Esophagus (tissue), 2 donors: Measurements from ENCODE around the gene MAML2. TPM values are rescaled to one million over a fixed set of nuclear protein-coding genes. Genes with fewer than 3 reads are reported as not detected.
A peak's percentile ranks its signal among the peaks of the same experiment; 100 is the strongest.
"Not testable (repeated sequence)": the region's sequence is repeated elsewhere in the genome, so short reads cannot be mapped to it uniquely, and the experiment has no call there.

Source experiments
- H3K27ac ChIP-seq, 2 donors: one replicate each; pipeline ENCODE4 v1.5.1; 2013; ENCODE audit warnings: low read depth in 2 of 2, mild to moderate bottlenecking in 2 of 2, inconsistent platforms in 1 of 2, low read length in 1 of 2, moderate library complexity in 1 of 2
- H3K27me3 ChIP-seq, 2 donors: one replicate each; pipeline ENCODE4 v1.6.1; 2013; ENCODE audit warnings: low read length in 2 of 2, control low read depth in 1 of 2, mild to moderate bottlenecking in 1 of 2; ENCODE audit not compliant: insufficient read depth in 2 of 2, control insufficient read depth in 1 of 2
- H3K36me3 ChIP-seq, 2 donors: one replicate each; pipeline ENCODE4 v1.6.1; 2013; ENCODE audit warnings: low read length in 1 of 2; ENCODE audit not compliant: control insufficient read depth in 2 of 2, insufficient read depth in 2 of 2
- H3K4me1 ChIP-seq, 2 donors: one replicate each; pipeline ENCODE4 v1.6.1; 2013; ENCODE audit warnings: low read length in 1 of 2; ENCODE audit not compliant: control insufficient read depth in 2 of 2, insufficient read depth in 2 of 2
- H3K4me3 ChIP-seq, 2 donors: one replicate each; pipeline ENCODE4 v1.5.1; 2013; ENCODE audit warnings: low read length in 2 of 2, mild to moderate bottlenecking in 2 of 2, low read depth in 1 of 2, moderate library complexity in 1 of 2
- H3K9me3 ChIP-seq, 2 donors: one replicate each; pipeline ENCODE4 v1.6.1; 2013; ENCODE audit warnings: mild to moderate bottlenecking in 2 of 2, low read depth in 1 of 2, low read length in 1 of 2, moderate library complexity in 1 of 2; ENCODE audit not compliant: control insufficient read depth in 2 of 2, insufficient read depth in 1 of 2
- WGBS, 2 donors: extraction: QIAGEN DNeasy Blood & Tissue Kit; methylation state at CpG; one replicate each; pipeline ENCODE4 v1.1.7; 2013; 5-methylcytosine and 5-hydroxymethylcytosine counted together
- polyA plus RNA-seq, 2 donors: library from polyadenylated mRNA; stranded (reverse); fragments of 200-250 nt; gene quantifications; one replicate each; pipeline ENCODE4 v1.2.3, GENCODE V29; 2013
- donor health status: healthy with polysubstance abuse.
- donor health status: Bipolar disorder and iron deficiency.

MAML2 gene
- polyA plus RNA-seq, 2 donors: 1.9 to 2.0 TPM

DNA sequence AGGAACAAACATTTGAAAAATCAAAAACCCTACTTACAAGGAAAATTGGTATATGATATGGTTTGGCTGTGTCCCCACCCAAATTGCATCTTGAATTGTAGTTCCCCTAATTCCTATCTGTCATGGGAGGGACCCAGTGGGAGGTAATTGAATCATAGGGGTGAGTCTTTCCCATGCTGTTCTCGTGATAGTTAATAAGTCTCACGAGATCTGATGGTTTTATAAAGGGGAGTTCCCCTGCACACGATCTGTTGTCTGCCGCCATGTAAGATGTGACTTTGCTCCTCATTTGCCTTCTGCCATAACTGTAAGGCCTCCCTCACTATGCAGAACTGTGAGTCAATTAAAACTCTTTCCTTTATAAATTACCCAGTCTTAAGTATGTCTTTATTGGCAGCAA lies 74.5 kb downstream of the MAML2 start:
- H3K4me1 ChIP-seq, H3K27me3 ChIP-seq, H3K9me3 ChIP-seq, H3K36me3 ChIP-seq, H3K4me3 ChIP-seq, H3K27ac ChIP-seq: not testable (repeated sequence)
- WGBS, 2 donors: 92 to 96% methylated on average over 4 of the region's 4 CpGs

DNA sequence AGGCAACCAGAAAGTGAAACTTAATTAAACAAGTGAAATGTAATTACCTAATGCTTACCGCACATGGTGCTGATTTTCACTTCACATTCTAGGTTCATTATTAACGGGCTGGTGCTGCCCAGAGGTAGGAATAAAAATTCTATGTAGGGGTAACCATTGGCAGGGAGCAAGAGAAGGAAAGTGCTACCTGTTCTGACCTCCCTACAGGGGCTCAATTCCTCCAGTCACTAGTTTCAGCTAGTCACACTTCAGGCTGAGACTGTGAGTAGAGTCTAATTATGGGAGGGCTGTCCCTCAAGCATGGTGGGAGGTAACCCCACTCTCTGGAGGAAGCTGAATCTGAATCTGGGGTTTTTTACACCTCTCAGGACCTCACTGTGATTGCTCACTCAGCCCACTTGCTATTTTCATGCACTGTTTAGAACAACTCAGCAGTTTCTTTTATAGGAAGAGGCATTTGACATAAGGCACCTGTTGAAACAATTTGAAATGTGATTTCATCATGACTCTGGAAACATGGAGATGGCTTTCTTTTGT lies 75.4 kb downstream of the MAML2 start:
- Histone ChIP-seq H3K27me3 (no peaks in the 10 kb centered on the region), H3K4me1 (peaks cover 0 to 2% of the 10 kb centered on the region in 2 donors), H3K27ac (peak overlapping the region; percentile 60 to 71), H3K4me3 (peak overlapping the region in 1 of 2 donors; percentile 7), H3K36me3 (no peaks in the 10 kb centered on the region), H3K9me3 (no peaks in the 10 kb centered on the region)
- WGBS, 2 donors: 46 to 51% methylated on average over 2 of the region's 2 CpGs

DNA sequence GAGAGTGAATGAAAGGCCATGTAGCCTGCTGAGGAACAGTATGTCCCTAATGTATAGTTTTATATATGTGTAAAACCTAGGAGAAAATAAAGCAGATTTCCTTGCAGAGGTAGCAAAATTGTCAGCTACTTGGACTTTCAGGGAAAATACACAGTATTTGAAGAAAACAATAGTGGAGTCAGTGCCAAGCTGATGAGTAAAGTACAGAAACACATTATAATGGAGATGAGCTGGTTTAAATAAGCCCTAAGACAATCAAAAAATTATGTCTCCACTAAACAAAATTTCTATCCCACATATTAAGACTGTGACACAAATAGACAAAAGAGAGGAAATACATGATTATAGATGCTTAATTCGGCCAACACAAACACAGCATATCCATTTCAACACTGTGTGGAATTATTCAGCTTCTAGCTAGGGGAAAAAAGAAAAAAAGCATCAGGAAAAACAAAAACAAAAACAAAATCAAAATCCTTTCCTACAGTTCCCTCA lies 75.9 kb downstream of the MAML2 start:
- Histone ChIP-seq H3K27ac (no peak overlapping the region), H3K27me3 (no peaks in the 10 kb centered on the region), H3K4me1 (peaks cover 0 to 2% of the 10 kb centered on the region in 2 donors), H3K9me3 (no peaks in the 10 kb centered on the region), H3K36me3 (no peaks in the 10 kb centered on the region), H3K4me3 (no peak overlapping the region)
- WGBS, 2 donors: 60 to 68% methylated on average over 1 of the region's 1 CpG

DNA sequence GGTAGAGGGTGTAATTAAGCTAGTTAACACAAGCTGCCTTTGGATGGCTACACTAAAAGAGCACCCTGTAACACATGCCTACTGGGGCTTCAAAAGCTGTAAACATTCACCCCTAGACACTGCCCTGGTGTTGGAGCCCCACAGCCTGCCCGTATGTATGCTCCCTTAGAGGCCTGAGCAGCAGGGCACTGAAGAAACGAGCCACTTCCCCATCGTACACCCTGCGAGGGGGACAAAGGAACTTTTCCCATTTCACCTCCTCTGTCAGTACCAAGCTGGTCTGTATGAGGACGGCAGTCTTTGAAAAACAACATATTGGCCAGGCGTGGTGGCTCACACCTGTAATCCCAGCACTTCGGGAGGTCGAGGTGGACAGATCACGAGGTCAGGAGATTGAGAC lies 77.0 kb downstream of the MAML2 start:
- H3K27ac ChIP-seq: no peak overlapping the region
- no peaks in the 10 kb centered on the region for H3K36me3 ChIP-seq
- H3K27me3 ChIP-seq: no peaks in the 10 kb centered on the region
- no peaks in the 10 kb centered on the region for H3K9me3 ChIP-seq
- peaks cover 0 to 2% of the 10 kb centered on the region in 2 donors for H3K4me1 ChIP-seq
- H3K4me3 ChIP-seq: no peak overlapping the region
- WGBS, 2 donors: 93 to 96% methylated on average over 9 of the region's 9 CpGs

DNA sequence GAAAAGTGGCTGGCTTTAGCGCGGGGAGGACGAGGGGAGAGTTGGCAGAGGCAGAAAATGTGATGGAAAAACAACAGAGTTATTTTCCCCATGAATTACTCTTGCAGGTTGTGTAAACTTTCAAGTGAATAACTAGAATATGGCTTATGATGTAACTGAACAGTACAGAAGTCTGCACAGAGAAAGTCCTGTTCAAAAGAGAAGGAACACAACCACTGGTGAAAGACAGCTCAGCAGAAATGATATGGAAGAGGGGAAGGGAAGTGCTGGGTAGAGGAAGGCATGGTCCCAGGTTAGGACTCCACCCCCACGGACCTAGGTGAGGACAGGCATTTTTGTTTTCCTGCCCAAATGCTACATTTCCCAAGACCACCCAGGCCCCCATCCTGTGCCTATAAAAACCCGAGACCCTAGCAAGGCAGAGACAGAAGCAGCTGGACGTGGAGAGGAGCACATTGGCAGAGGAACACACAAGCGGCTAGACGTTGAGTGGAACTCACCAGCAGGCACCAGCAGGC lies 77.7 kb downstream of the MAML2 start:
- H3K27me3 ChIP-seq: no peaks in the 10 kb centered on the region
- 85 to 90% methylated on average over 8 of the region's 8 CpGs for WGBS, 2 donors
- H3K36me3 ChIP-seq: no peaks in the 10 kb centered on the region
- peaks cover 0 to 3% of the 10 kb centered on the region in 2 donors for H3K4me1 ChIP-seq
- no peaks in the 10 kb centered on the region for H3K9me3 ChIP-seq
- no peak overlapping the region for H3K4me3 ChIP-seq
- H3K27ac ChIP-seq: peak overlapping the region in 1 of 2 donors; percentile 42

DNA sequence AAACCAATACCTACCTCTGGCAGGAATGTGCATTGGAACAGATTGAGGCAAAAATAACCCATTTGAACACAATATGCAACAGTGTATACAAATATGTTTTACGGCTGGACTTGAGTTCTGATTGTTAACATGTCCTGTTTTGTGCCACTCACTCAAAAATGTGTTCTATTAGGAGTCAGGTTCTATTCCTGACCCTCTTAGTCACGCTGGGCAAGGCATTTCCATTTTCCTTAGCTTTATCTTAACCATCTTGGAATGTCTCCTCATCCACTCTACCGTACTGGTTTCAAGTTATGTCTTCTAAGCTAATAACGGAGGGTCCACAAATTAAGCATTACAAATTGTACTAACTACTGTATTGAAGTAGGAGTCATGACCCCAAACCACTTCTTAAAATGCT lies 78.6 kb downstream of the MAML2 start:
- Histone ChIP-seq H3K4me1 (peaks cover 0 to 5% of the 10 kb centered on the region in 2 donors), H3K27ac (no peak overlapping the region), H3K36me3 (no peaks in the 10 kb centered on the region), H3K27me3 (no peaks in the 10 kb centered on the region), H3K9me3 (no peaks in the 10 kb centered on the region), H3K4me3 (no peak overlapping the region)
- 84% methylated on average over 4 of the region's 4 CpGs for WGBS, 2 donors

DNA sequence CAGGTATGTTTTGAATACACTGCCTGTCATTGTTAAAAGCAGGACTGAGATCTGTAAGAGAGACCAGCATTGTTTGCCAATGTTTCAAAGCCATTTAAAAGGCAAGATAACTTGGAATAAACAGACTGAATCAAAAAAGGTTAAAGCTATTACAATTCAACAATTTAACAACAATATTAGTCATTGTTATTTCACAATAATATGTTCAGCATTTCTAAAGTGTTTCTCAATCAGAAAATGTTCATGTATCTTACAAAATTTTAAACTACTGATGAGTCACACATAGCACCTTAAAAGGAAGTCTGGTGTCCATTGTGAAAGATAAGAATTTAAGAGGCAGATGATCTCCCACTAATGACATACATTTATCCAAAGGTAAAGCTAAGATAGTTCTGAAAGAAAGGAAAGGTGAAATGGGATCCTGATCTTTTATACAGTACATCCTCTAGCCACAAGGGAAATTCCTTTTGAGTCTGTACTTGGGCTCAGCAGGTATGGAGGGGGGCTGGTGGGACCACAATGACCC lies 79.7 kb downstream of the MAML2 start:
- H3K4me1 ChIP-seq: peaks cover 0 to 5% of the 10 kb centered on the region in 2 donors
- H3K27me3 ChIP-seq: no peaks in the 10 kb centered on the region
- no peaks in the 10 kb centered on the region for H3K9me3 ChIP-seq
- peak overlapping the region in 1 of 2 donors; percentile 73 for H3K27ac ChIP-seq
- no peaks in the 10 kb centered on the region for H3K36me3 ChIP-seq
- H3K4me3 ChIP-seq: no peak overlapping the region

DNA sequence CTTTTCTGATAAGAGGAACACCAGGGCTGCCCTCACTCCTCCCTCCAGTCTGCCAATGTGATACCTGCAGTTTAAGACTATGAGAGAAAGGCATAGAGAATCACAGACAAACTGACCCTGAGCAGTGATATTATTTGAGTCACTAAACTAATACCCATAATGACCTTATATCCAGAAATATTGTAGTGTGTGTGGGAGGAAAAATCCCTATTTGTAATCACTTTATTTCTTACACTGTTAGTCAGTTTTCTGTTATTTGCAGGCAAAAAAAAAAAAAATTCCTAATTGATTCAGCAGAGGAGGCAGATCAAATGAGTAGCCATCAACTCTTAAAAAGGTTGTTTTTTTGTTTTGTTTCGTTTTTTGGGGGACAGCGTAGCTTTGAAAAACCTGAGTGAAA lies 82.5 kb downstream of the MAML2 start:
- H3K27me3 ChIP-seq: no peaks in the 10 kb centered on the region
- WGBS, 2 donors: 95% methylated on average over 2 of the region's 2 CpGs
- no peak overlapping the region for H3K4me3 ChIP-seq
- H3K36me3 ChIP-seq: no peaks in the 10 kb centered on the region
- H3K4me1 ChIP-seq: peaks cover 0 to 5% of the 10 kb centered on the region in 2 donors
- no peaks in the 10 kb centered on the region for H3K9me3 ChIP-seq
- peak overlapping the region in 1 of 2 donors; percentile 21 for H3K27ac ChIP-seq

DNA sequence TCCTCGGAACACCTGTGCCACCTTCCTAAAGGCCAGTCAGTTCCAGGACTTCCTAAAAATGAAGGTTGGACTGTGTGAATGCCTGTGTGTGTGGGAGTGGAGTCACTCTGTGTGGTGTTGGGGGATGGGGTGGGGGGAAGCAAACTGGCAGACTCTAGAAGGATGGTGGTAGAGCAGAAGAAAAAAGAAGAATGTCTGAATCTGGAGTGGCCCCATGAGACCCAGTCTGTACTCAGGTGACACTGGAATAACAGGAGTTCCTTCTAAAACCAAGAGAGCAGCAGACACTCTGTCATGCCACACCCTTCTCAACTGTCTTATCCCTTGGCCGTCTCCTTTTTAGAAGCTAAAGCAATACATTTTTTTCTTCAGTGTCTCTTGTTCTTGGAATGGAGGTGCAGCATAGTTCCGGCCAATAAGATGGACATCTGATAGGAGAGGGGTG lies 82.9 kb downstream of the MAML2 start:
- Histone ChIP-seq H3K4me1 (peaks cover 0 to 5% of the 10 kb centered on the region in 2 donors), H3K4me3 (no peak overlapping the region), H3K36me3 (no peaks in the 10 kb centered on the region), H3K27ac (peak overlapping the region; percentile 59 to 68), H3K27me3 (no peaks in the 10 kb centered on the region), H3K9me3 (no peaks in the 10 kb centered on the region)
- 66 to 73% methylated on average over 3 of the region's 3 CpGs for WGBS, 2 donors
